Left ventricle myocardium superior (tissue), 1 donor: Measurements from ENCODE around the gene CLDN4. TPM values are rescaled to one million over a fixed set of nuclear protein-coding genes. Genes with fewer than 3 reads are reported as not detected.

Experiments used
- ATAC-seq: fragments of 200-7000 bp; cut with Tn5 transposase; one replicate; pipeline ENCODE4 v1.9.1; 2020; ENCODE audit warnings: mild to moderate bottlenecking, moderate library complexity
- DNase-seq: peaks from one replicate; pipeline ENCODE4 v3.0.0-alpha.2; 2020
- intact Hi-C: fragments of 100-400 bp; cut with micrococcal nuclease; formaldehyde crosslinking; loops from one replicate; pipeline ENCODE4 v1.11.0; 2022
- total RNA-seq: library from RNA; stranded (reverse); fragmentation: NEBNext Ultra II Directional; extraction: Animal tissue kit (Norgen Biotek cat#: 25700); gene quantifications from one replicate; pipeline ENCODE4 v1.2.1, GENCODE V29; 2021
- donor health status: DM: no; HTN: yes; CAD: no; lungs with severe emphysema.

Gene CLDN4
- total RNA-seq, 1 donor from 2014 or later, result not detected

- intact Hi-C loops, result no loop called here
Measured at GRCh38 chr7:73865738-73866445, 35.1 kb downstream of the CLDN4 start.

DNA sequence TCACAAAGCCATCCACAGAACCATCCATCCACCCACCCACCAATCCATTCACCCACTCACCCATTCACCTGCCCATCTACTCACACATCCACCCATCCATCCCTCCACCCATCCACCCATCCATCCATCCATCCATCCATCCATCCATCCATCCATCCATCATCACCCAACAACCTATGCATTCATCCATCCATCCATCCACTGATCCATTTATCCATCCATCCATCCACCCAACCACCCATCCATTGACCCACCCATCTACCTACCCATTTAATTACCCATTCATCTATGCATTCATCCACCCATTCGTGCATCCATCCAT is 35.6 kb downstream of the CLDN4 start:
- DNase-seq, result no peak
- intact Hi-C loops, result no loop called here
- no peak for ATAC-seq

More at GRCh38 chr7:73865738-73866445, 35.1 kb downstream of the CLDN4 start:
- DNase-seq, result peak; percentile 57
- ATAC-seq, result peak; percentile 77

- DNase-seq, result no peak
- intact Hi-C loops, result no loop called here
Measured at GRCh38 chr7:73869011-73869798, 38.4 kb downstream of the CLDN4 start.

DNA sequence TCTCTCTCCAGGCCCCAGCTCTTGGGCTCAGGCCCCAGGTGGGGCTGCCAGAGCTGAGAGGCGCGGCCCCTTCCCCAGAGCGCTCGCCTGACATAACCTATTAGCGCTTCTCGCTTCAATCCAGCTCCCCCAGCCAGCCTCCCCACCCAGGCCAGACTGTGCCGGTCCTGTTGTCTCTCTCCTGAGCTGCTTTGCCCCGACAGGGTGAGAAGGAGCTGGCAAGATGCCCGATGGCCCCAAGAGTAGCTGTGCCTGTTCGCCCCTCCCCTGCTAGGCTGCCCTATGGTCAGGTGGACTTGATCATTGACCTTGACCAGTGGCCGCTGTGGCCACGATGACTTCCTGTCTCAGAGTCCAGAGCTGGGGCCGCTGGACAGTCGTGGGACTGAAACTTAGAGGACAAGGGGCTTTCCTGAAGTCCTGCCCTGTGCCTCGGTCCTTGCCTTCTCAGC is 39.3 kb downstream of the CLDN4 start:
- intact Hi-C loops, result loop anchor here (10.0 kb wide), 1 partner anchor 155 kb away; the partner anchor contains the start of gene ELN
- ATAC-seq, result no peak
- DNase-seq, result no peak

More at GRCh38 chr7:73869011-73869798, 38.4 kb downstream of the CLDN4 start:
- ATAC-seq, result no peak

DNA sequence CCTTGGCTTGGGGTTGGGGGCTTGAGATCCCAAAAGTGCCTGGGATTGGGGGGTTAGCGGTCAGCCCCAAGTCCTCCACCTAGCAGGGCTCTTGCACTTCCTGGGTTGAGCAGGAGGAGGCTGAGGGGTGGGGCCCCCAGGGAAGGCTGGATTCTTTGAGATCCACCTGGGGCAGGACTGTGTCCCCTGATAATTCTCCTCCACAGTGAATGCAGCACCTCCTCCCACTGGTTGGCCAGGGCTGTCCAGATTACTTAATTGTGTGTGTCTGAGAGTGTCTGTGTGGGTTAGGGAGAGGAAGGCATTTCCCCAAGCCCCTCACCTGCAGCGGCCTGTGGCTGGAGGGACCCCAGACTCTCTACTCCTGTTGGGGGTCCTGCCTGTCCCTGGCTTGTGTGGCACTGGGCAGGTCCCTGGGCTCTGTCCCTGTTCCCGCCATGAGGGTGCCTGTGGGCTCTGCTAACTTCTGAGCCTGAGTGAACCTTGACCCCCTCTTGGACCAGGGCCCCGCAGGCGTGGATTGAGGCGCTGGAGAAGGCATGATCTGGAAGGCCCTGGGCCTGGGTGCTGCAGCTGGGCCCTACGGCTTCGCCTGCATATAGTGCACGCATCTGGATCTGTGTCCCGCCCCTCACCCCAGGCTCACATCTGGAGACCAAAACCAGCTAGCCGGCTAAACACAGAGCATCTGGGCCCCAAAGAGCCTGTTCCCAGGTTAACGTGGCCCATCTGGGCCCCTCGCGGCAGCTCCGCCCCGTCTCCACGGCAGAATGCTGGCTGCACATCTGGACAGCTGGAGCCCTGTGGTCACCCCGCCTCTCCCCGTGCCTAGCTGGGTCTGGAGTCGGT is 40.6 kb downstream of the CLDN4 start:
- intact Hi-C loops, result loop anchor here (10.0 kb wide), 1 partner anchor 153 kb away; the partner anchor contains the start of gene ELN
- DNase-seq, result peak; percentile 60
- ATAC-seq, result peak; percentile 82

- DNase-seq (no peak), ATAC-seq (peak; percentile 8)
- intact Hi-C loops, result loop anchor here (10.0 kb wide), 1 partner anchor 153 kb away; the partner anchor contains the start of gene ELN
Measured at GRCh38 chr7:73872056-73872908, 41.5 kb downstream of the CLDN4 start.

GRCh38 chr7:73876361-73876760 is 45.6 kb downstream of the CLDN4 start:
- DNase-seq (no peak), ATAC-seq (no peak)
- intact Hi-C loops, result loop anchor here (10.0 kb wide), 1 partner anchor 148 kb away; the partner anchor contains the start of gene ELN

DNA sequence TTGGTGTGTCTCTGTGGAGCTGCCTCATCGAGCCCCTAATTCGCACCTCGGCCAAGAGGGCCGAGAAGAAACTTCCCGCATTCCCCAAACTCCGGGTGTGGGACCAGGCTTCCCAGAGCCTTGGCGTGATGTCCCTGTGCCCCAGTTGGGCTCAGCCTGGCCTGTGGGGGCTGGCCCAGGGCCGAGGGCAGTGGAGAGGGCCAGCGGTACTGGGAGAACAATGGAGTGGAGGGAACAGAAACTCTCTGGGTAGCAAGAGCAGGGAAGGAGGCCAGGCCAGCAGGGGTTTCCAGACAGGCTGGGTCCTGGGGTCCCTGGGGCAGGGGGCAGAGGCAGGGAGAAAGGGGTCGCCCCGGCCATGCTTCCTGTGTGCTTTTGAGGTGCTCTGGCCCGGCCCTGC is 46.2 kb downstream of the CLDN4 start:
- ATAC-seq (no peak), DNase-seq (no peak)
- intact Hi-C loops, result loop anchor here (10.0 kb wide), 1 partner anchor 148 kb away; the partner anchor contains the start of gene ELN

DNA sequence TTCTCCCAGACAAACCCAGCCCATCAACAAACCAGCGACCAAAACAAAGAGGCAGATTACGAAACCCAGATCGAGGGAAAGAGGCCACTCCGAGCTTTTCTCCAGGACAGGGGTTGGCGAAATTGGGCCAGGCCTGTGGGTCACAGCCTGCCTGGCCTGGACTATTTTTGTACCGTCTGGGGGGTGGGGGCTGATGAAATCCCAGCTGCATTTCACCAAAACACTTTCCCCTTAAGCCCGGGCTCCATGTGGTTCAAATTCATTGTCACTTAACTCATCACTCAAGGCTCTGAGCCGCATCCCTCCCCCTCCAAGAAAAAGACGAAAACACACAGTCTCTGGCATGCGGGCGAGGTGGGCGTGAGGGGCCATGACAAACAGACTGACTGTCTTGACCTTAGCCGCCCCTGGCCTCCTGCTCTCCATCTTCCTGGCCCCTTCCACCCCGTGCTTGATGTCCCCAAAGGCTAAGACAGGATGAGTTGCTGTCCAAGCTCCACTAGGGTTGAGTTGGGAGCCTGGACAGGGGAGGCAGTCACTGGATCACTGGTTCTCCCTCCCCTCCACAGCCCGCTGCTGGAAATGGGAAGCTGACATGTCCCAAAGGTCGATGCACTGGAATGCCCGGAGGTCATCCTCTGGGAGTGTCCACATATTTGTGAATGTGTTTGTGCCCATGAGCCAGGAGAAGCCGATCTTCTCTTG is 49.3 kb downstream of the CLDN4 start:
- intact Hi-C loops, result loop anchor here (10.0 kb wide), 1 partner anchor 145 kb away; the partner anchor contains the start of gene ELN

GRCh38 chr7:73880755-73881328 is 50.0 kb downstream of the CLDN4 start:
- ATAC-seq, result no peak
- intact Hi-C loops, result no loop called here
- DNase-seq, result no peak

More for the DNA sequence above, 49.3 kb downstream of the CLDN4 start:
- peak; percentile 87 for ATAC-seq
- DNase-seq, result peak; percentile 79

DNA sequence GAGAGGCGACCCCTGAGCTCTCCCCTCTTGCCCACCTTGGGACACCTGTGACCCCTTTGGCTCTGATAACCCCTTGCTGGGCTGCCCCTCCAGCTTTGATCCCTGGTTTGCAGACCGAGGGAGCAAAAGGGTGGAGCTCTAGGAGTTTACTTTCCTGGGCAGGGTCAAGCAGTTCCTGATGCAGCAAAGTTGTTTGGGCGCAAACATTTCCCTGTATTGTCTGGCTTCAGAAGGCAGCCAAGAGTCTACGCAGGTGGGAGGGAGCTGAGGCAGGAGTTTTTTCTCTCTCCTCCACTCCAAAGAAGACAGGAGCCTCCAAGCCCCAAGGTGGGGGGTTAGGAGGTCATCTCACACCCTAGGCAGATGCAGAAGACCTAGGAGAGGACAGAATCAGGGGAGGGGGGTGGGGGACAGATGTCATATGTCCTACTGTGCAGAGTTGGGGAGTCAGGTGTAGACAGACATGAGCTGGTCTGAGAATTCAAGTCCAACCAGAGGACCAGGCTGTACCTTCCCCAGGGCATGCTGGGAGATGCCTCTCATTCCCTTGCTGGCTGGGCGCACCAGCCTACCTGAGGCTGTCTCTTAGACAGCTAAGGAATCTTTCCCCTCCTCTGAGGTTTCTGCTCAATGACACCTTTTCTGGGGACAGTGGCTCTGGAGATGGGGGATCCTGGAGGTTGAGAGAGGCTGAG is 50.7 kb downstream of the CLDN4 start:
- ATAC-seq, result peak; percentile 24
- intact Hi-C loops, result no loop called here
- no peak for DNase-seq

DNA sequence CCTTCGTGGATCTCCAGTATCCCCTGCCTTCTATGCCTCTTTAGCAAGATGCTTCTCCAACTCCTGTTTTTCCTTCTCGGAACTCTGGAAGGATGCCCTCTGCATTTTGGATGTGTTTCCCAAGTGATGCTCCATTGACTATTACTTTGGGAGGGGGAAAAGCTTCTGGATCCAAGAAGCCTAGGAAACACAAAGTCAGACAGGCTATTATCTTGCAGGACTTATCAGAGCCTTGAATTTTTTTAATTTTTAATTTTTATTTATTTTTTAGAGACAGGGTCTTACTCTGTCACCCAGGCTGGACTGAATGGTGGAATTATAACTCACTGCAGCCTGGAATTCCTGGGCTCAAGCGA is 51.2 kb downstream of the CLDN4 start:
- intact Hi-C loops, result no loop called here
- no peak for DNase-seq
- no peak for ATAC-seq

Other genes starting within 250 kb of the CLDN4 start
- gene MLXIPL, start 206.5 kb upstream of the CLDN4 start, total RNA-seq, result 9.6 TPM
- gene VPS37D, start 163.2 kb upstream of the CLDN4 start, total RNA-seq, result 3.3 TPM
- gene DNAJC30, start 147.5 kb upstream of the CLDN4 start, total RNA-seq, result 13.2 TPM
- gene BUD23, start 147.4 kb upstream of the CLDN4 start, total RNA-seq, result 79.8 TPM
- 3.0 TPM for gene STX1A, start 111.3 kb upstream of the CLDN4 start, total RNA-seq
- 24.0 TPM for gene ABHD11, start 92.2 kb upstream of the CLDN4 start, total RNA-seq
- gene CLDN3, start 60.7 kb upstream of the CLDN4 start, total RNA-seq, result not detected
- gene METTL27, start 11.5 kb downstream of the CLDN4 start, total RNA-seq, result 0.27 TPM
- not detected for gene TMEM270, start 30.2 kb downstream of the CLDN4 start, total RNA-seq
- gene ELN, start 197.2 kb downstream of the CLDN4 start, total RNA-seq, result 29.0 TPM